HG03108 (cell line): ENCODE measurements around the gene KLF15.

Experiments used
- ATAC-seq: cut with Tn5 transposase; IDR thresholded peaks from one replicate; pipeline ENCODE4 v1.9.1; 2021; ENCODE audit warnings: moderate library complexity; ENCODE audit not compliant: unreplicated experiment

KLF15 gene

DNA sequence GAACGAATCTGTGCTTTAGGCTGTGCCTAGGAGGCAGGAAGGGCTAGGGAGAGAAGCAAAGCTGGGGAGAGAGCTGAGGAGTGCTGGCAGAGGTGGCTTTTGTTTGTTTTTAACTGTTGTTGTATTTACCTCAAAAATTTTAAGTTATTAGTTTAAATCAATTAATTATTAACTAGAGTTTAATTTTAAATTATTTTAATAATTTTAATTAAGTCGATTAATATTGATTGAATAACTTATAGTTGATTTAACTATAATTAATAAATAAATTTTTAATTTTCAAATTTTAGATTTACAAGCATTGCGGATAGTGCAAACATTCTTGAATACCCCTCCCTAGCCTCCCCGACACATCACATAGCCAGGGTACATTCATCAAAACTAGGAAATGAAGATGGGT lies 30.6 kb downstream of the KLF15 start:
- no peak for ATAC-seq

DNA sequence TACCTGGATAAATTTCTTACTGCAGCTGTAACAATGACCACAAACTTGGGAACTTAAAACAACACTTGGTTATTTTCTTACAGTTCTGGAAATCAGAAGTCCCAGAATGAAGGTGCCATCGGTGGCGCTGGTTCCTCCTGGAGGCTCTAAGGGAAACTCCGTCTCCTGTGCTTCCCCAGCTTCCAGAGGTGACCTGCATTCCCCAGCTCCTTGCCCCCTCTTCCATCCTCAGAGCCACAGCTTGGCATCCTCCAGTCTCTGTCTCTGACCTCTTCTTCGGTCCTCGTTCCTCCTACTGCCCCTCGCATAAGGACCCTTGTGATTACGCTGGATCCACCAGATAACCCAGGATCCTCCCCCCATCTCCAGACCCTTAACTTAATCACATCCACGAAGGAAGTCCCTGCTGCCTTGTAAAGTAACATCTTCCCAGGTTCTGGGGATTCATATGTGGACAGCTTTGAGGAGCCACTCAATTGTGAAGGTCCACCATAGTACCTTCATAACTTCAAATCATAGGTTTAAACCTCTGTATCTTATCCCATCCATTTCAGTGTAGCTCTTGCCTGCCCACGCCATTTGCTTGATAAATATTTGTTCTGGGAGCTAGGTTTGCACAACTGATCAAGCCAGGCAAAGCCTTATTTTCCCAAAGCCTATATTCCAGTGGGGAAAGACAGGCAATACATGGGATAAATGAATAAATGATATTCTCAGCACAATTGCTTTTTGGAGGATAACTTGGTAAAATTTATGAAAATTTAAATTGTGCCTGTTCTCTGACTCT lies 34.8 kb downstream of the KLF15 start:
- ATAC-seq, result no peak

- no peak for ATAC-seq
These were observed 35.7 kb downstream of the KLF15 start for GRCh38 chr3:126321490-126321889.

- ATAC-seq, result no peak
These were observed 36.5 kb downstream of the KLF15 start for GRCh38 chr3:126320517-126321293.

GRCh38 chr3:126319701-126320295 lies 37.4 kb downstream of the KLF15 start:
- no peak for ATAC-seq

GRCh38 chr3:126317029-126317996 lies 39.9 kb downstream of the KLF15 start:
- ATAC-seq, result no peak

DNA sequence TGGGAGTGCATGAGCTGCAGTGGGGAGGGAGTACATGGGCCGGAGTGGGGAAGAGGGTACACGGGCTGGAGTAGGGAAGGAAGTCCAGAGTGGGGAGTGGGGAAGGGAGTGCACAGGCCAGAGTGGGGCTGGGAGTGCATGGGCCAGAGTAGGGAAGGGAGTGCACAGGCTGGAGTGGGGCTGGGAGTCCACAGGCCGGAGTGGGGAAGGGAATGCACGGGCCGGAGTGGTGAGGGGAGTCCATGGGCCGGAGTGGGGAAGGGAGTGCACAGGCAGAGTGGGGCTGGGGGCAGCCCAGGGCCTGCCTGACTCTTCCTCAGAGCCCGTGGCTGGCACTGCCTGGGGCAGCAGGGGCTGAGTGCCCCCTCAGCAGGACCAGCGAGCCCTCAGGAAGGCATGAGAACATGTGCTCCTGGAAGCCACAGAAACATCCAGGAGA lies 40.7 kb downstream of the KLF15 start:
- ATAC-seq, result no peak

GRCh38 chr3:126316031-126316461 lies 41.2 kb downstream of the KLF15 start:
- no peak for ATAC-seq

DNA sequence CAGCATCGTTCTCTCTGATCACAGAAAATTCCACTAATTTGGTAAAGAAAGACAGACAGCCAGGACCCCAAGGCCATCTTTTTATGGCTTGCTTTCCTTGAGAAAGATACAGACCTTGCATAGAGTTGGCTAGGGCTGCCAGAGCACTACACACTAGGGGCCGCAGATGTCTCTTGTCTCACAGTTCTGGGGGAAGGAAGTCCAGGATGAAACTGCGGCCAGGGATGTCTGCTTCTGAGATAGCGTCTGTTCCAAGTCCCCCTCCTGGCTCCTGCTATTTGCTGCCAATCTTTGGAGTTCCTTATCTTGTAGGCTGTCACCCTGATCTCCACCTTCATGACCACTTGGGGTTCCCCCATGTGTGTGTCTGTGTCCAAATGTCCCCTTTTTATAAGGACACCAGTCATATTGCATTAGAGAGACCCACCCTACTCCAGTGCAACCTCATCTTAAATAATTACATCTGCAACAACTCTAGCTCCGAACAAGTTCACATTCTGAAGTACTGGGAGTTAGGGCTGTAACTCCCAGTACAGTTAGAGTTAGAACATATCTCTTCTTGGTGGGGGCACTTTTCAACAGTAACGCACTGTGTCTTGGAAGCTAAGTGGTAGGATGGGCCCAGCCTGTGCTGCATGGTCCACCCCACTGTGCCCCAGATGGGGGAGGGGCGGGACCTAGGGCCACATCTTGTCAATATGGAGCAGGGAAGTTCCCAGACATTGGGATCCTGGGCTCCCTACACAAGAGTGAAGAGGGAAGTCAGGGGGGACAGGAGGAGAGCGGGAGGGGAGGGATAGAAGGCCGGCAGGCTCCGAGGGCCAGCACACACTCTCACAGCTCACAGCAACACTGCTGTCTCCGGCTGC lies 42.2 kb downstream of the KLF15 start:
- no peak for ATAC-seq

- no peak for ATAC-seq
These were observed 42.9 kb downstream of the KLF15 start for GRCh38 chr3:126314305-126314789.

DNA sequence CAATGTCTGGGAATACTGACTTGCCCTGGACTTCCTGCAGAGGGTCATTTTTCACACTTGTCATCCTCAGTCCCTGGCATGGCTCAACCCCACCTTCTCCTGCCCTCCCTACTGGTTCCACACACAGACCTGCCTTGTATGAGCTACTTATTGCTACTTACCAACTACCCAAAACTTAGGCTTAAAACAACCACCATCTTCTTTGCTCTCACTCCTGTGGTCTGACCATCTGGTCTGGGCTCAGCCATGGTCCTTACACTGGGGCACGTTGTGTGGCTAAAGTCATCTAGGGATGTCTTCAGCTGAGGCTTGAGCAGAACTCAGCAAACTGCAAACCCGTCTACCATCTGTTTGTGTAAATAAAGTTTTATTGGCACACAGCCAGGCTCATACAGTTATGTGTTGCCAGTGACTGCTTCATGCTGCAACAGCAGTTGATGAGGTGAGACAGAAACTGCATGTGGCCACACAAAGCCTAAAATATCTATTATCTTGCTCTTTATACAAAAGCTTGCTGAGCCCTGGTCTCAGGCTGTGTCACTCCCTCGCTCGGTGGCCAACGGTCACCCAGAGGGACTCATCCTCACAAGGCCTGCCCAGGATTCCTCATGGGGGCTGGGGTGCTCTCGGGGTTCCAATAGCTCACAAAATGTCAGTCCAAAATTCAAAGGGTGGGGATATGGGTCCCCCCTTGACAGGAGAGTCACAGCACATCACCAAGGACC lies 43.5 kb downstream of the KLF15 start:
- ATAC-seq, result no peak

GRCh38 chr3:126313166-126313565 lies 44.0 kb downstream of the KLF15 start:
- no peak for ATAC-seq

DNA sequence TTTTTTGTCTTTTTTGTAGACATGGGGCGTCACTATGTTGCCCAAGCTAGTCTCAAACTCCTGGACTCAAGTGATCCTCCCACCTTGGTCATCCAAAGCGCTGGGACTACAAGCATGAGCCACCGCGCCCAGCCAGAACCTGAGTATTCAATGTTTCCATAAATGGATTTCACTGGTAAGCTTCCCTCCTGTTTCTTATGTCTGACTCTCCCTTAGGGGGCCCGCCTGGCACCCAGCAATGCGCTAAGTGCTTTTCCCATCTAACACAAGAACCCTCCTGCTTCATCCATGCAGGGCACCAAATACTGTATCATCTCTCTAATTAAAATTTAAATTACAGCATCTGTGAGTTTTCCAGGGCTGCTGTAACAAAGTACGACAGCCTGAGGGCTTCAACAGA lies 44.9 kb downstream of the KLF15 start:
- ATAC-seq, result no peak

DNA sequence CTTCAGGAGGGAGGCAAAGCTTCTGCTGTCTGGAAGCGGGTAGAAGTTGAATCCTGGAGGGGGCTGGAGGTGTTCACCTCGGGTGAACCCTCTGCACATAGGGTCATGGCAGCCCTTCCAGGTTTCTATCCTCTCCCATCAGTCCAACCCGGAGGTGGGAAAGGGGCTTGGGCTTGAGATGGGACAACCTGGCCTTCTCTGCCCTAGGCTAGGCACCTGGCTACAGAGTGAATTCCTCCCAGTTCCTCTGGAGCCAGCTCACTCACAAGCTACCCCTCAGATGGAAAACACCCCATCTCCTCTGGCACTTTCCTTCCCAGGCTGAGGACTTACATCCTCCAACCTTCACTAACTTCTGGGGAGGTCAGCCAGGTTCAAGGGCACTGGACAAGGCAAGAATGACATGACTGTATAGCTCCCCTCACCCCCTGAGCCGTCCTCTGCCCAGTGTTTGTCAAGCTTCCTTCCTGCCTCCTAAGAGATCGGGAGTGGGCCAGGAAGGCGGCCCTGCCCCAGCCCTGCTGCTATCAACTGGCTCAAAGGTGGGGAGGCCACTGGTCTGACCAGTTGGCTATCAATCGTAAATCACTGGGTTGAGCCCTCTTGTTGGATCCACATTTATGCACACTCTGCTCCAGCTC lies 45.8 kb downstream of the KLF15 start:
- no peak for ATAC-seq

- no peak for ATAC-seq
These were observed 46.4 kb downstream of the KLF15 start for GRCh38 chr3:126310816-126311215.

GRCh38 chr3:126309861-126310655 lies 47.1 kb downstream of the KLF15 start:
- ATAC-seq, result no peak

DNA sequence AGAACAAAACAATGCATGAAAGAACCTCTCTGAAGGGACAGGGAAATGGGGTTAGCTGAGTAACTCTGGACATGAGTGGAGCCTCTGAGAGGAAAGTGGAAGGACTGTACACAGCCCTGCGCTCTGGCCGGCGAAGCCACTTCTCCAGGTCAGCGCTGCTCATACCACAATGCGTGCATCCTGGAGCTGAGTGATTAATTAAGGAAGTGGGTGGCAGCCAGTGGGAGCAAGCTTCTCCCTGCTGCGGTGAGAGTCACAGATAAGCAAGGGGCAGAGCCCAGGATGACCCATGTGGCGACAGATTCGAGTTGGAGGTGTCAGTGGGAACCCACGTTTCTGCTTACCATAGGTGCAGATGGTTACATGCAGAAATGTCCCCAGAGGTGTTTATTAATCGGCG lies 48.0 kb downstream of the KLF15 start:
- ATAC-seq, result no peak
